SIG-M5 (cell line): ENCODE results near the gene DIPK1B.
"Not testable (repeated sequence)": the region's sequence is repeated elsewhere in the genome, so short reads cannot be mapped to it uniquely, and the experiment has no call there.

Experiments
- DNase-seq: peaks from one replicate; lab custom pipeline; 2025; lab: John Stamatoyannopoulos, UW

The DIPK1B gene

DNA sequence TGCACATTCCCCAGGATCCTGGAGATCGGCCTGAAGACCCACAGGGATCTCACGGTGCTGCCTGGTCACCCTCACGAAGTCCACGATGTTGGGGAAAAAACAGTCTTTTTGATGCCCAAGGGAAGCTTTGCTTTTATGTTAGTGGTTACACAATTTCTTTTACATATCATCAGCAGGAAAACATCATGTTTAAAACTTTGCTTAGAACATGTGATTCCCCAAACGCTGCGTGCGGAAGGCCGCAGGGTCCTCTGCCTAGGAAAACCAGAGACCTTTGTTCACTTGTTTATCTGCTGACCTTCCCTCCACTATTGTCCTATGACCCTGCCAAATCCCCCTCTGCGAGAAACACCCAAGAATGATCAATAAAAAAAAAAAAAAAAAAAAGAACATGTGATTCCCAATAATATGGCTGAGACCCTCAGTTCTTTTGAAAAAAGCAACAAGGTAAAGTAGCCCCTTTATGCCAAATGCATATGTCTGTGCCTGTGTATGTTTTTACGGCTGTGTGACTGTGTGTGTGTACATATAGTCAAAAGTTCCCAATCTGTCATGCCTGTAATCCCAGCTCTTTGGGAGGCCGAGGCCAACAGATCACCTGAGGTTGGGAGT, 13.6 kb upstream of the DIPK1B start:
- no peak for DNase-seq

DNA sequence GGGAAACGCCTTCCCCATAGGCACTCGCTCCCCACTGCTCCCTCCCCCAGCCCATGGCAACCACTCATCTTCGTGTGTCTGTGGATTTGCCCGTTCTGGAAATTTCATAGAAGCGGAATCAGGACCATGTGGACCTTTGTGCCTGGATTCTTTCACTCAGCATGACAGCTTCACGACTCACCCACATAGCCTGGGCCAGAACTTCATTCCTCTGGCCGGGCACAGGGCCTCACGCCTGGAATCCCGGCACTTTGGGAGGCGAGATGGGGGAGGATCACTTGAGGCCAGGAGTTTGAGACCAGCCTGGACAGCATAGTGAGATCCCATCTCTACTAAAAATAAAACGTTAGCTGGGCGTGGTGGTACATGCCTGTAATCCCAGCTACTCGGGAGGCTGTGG, 12.1 kb upstream of the DIPK1B start:
- no peak for DNase-seq

DNA sequence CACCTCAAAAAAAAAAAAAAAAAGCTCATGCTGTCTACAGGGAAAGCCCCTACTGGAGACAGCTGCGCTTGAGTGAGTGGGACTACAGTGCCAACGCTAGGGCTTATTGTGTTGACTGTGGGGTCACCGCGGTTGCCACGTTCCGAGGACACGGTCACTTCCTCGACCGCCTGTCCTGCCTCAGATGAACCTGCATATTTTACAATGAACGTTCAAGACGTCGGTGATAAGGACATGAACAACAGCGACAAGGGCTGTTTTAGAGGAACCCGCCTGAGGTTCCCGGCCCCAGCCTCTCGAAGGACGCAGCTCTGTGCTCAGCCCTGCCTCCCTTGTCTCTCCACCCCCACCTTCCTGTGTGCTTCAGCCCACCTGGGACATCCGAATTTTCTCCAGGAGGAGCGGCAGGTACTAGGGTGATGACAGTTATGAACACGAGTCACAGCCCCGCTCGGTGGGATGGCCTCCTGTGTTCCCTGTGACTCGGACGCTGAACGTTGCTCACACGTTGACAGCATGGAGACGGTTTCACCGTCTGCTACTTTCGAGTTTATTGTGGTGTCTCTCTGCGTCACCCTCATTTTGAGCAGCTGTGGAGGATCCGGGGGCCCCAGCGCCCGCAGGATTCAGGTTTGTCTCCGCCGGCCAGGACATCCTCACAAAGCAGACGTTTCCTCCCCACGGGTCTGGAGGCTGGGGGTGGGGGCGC, 11.3 kb upstream of the DIPK1B start:
- no peak for DNase-seq

DNA sequence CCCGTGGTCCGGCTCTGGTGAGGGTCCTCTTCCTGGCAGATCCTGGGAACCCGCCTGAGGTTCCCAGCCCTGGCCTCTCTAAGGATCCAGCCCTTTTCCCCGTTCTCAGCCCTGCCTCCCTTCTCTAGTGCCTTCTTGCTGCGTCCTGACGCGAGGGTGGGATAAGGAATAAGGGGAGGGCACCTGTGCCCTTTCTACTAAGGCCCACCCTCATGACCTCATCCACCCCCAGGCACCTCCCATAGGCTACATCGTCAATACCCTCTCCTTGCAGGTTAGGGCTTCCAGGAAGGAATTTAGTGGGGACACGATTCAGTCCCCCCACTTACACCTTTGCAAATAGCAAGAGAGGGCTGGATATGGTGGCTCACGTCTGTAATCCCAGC, 10.7 kb upstream of the DIPK1B start:
- no peak for DNase-seq

DNA sequence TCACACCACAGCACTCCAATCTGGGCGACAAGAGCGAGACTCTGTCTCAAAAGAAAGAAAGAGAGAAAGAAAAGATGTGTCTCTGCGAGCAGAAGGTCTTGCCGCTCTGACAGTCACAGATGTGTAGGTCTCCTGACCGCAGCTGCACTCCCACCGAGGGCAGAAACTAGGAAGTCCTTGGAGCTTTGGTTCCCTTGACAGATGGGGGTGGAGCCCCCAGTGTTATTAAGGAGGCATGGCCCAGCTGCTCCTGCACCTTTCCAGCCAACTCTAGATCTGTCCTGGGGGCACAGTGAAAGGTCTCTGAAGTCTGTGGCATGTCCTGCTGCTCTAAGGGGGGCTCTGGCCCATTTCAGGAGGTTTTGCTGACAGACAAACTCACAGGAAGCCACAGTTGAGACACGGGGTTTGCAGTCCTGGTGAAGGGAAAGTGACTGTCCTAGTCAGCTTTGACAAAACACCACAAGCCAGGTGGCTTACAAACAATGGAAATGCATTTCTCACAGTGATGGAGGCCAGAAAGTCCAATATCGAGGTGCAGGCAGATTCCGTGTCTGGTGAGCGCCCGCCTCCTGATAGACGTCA, 9.0 kb upstream of the DIPK1B start:
- no peak for DNase-seq

DNA sequence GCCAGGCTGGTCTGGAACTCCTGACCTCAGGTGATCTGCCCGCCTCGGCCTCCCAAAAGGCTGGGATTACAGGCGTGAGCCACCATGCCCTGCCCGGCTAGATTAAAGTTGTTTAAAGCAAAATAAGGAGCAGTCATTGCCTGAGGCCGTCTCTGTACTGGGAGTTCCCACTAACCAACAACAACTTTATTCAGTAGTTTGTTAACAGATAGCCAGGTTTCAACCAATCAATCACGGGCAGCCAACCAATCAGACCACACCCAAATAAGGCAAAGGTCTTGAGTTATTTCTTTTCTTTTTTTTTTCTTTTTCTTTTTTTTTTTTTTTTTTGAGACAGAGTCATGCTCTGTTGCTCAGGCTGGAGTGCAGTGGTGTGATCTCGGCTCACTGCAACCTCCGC, 7.6 kb upstream of the DIPK1B start:
- DNase-seq: not testable (repeated sequence)

DNA sequence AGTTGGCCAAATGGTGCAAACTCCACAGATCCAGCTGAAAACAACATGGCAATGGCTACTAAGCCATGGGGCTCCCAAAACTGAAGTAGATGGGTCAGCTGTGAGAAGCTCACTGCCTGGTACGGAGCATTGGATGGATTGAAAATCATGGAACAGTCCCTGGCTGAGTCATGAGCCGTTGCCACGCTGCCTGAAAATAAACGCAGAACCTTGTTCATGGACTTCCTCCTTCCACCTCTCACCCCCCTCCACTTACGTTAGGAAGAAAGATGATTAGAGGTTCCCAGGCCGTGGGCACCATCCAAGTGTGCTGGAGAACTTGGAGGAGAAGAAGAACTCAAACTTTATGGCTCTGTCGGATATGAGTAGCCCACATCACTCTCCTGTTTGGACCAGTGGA, 6.8 kb upstream of the DIPK1B start:
- DNase-seq: no peak

DNA sequence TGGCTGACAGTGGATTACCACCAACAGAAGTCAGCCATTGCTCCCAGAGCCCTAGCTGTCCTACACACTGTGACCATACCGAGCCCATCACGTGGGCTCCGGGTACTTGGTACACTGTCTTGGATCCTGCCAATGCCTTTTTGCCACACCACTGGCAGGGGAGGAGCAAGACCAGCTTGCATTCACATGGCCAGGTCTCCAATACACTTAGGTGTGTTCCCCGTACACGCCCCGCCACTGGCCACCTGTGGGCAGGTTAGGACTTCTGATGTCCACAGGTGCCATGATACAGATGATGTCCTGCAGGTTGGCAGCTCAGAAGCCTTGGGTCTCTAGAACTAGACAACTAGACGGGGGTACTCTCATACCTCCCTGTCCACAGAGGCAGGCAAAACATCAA, 5.4 kb upstream of the DIPK1B start:
- DNase-seq: no peak

GRCh38 chr9:136707849-136708517, 4.4 kb upstream of the DIPK1B start:
- DNase-seq: no peak

- DNase-seq: no peak
Observed at GRCh38 chr9:136709454-136710109, 2.8 kb upstream of the DIPK1B start.

DNA sequence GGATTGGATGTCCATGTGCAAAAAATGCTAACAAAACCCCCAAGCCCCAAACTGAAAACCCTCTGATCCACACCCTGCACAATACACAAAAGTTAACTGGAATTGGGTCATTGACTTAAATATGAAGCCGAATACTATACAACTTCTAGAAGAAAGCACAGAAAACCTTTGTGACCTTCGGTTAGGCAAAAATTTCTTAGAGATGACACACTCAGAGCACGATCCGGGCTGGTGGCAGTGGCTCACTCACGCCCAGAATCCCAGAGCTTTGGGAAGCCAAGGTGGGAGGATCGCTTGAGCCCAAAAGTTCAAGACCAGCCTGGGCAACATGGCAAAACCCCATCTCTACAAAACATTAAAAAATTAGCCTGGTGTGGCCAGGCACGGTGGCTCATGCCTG, 1.8 kb upstream of the DIPK1B start:
- no peak for DNase-seq

- not testable (repeated sequence) for DNase-seq
Observed at GRCh38 chr9:136711219-136711648, 1.1 kb upstream of the DIPK1B start.

DNA sequence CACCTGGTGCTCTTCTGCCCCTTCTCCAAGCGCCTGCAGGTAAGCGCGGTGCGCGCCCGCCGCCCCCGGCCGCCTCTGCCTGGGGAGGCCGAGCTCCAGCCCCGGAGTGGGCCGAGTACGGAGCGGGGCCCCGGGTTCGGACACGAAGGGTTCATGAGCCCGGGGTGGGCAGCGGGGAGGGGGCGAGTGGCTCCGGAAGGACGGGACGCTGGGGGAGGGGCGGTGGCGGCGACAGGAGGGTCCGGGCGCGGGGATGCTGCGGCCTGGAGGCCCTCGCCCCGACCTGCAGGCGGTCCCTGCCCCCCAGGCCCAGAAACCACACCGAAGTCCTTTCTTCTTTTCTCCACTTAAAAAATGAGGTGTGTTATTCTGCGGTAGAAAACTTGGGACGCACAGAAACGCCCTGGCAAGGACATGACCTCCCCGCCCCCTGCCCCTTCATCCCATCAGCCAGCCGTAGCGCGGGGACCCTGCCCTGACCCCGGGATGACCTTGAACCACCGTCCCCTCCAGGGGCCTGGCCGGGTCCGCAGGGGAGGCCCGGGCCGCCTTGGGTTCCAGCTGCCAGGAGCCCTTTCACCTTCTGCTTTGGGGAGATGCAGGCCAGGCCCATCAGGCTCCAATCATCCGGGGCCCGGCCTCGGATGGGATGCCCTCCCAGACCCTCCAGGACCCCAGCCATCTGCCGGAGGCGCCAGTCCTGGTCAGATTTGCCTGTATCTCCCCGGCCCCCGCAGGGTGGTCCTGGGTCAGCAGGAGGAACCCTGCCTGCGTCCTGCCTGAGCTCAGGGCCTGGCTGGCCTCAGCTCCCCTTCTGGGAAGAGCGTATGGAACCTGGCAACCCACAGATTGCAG, 545 bp downstream of the DIPK1B start:
- no peak for DNase-seq

- no peak for DNase-seq
Observed at GRCh38 chr9:136713550-136713949, 1.2 kb downstream of the DIPK1B start.

GRCh38 chr9:136714096-136714892, 1.9 kb downstream of the DIPK1B start:
- DNase-seq: no peak

GRCh38 chr9:136714893-136715274, 2.5 kb downstream of the DIPK1B start:
- no peak for DNase-seq

DNA sequence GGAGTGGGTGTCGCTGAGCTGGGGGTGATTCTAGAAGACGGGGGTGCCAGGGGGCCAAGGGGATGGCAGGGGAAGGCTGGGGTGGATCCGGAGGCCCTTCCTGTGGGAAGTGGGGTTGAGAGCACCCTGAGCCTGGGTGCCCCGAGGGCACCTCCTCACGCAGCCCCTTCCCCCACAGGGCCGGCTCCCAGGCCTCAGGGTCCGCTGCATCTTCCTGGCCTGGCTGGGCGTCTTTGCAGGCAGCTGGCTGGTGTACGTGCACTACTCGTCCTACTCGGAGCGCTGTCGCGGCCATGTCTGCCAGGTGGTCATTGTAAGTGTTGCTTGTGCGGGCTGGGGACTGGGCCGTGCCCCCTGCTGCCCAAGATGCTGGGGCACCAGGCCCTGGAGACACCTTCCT, 5.0 kb downstream of the DIPK1B start:
- DNase-seq: no peak

- DNase-seq: no peak
Observed at GRCh38 chr9:136718345-136719194, 6.2 kb downstream of the DIPK1B start.

GRCh38 chr9:136719195-136719880, 7.0 kb downstream of the DIPK1B start:
- no peak for DNase-seq
